GM10248 (cell line): Measurements from ENCODE around the gene RPL10.
"Not testable (repeated sequence)": the region's sequence is repeated elsewhere in the genome, so short reads cannot be mapped to it uniquely, and the experiment has no call there.

Experiments used
- CTCF ChIA-PET: fragments of 300-600 bp; sonication (Branson Sonifier 250); formaldehyde crosslinking; extraction: SDS; loops from one replicate; lab custom pipeline; 2021; ENCODE audit warnings: antibody characterized with exemption; lab: Yijun Ruan, JAX
- POLR2A ChIA-PET: fragments of 350-650 bp; sonication (Branson Sonifier 250); formaldehyde crosslinking; extraction: SDS; loops from one replicate; lab custom pipeline; 2020; ENCODE audit warnings: antibody characterized with exemption; lab: Yijun Ruan, JAX
- DNase-seq: peaks from one replicate; pipeline ENCODE4 v3.0.0; 2012; ENCODE audit errors: extremely low spot score
- CTCF ChIP-seq: IDR thresholded peaks from 2 replicates; pipeline ENCODE4 v1.5.1; 2012; ENCODE audit warnings: mild to moderate bottlenecking, low read depth; ENCODE audit errors: extremely low read depth, missing control alignments, control extremely low read depth

RPL10 gene

GRCh38 chrX:154384284-154384892 is 13.8 kb upstream of the RPL10 start:
- ChIA-PET CTCF (interaction anchor here (1.1 to 3.5 kb wide), 3 partner anchors 11 to 149 kb away, joined by 3 to 24 read pairs (median 4); no protein-coding TSS in a partner anchor), POLR2A (interaction anchor here (1.3 kb wide), 1 partner anchor 14 kb away, joined by 4 read pairs; the partner anchor contains the start of gene RPL10)
- no peak for TF ChIP-seq CTCF
- DNase-seq = no peak

GRCh38 chrX:154388094-154388493 is 10.1 kb upstream of the RPL10 start:
- DNase-seq, CTCF ChIA-PET, POLR2A ChIA-PET: not testable (repeated sequence)

- POLR2A ChIA-PET, CTCF ChIA-PET, DNase-seq: not testable (repeated sequence)
Observed at GRCh38 chrX:154388649-154389048, 9.5 kb upstream of the RPL10 start.

GRCh38 chrX:154389812-154390747 is 8.1 kb upstream of the RPL10 start:
- DNase-seq, CTCF ChIA-PET, POLR2A ChIA-PET: not testable (repeated sequence)

- DNase-seq, POLR2A ChIA-PET, CTCF ChIA-PET: not testable (repeated sequence)
Observed at GRCh38 chrX:154396363-154396762, 1.8 kb upstream of the RPL10 start.

GRCh38 chrX:154396973-154397887 is 947 bp upstream of the RPL10 start:
- ChIA-PET POLR2A (interaction anchor here (1.0 to 1.1 kb wide), 3 partner anchors 14 to 26 kb away, joined by 3 to 4 read pairs (median 4); partner anchors contain the start of gene EMD), CTCF (interaction anchor here (0.6 to 3.0 kb wide), 5 partner anchors 14 to 130 kb away, joined by 3 to 12 read pairs (median 4); partner anchors contain the start of genes FLNA, TAFAZZIN and UBL4A)
- peak; percentile 54 for DNase-seq
- no peak for TF ChIP-seq CTCF

- TF ChIP-seq CTCF = peak; percentile 64
- POLR2A ChIA-PET = interaction anchor here (1.2 to 1.5 kb wide), 2 partner anchors 13 to 91 kb away, joined by 3 to 4 read pairs; partner anchors contain the start of gene SLC10A3
- DNase-seq = peak; percentile 50
- CTCF ChIA-PET = interaction anchor here (0.7 to 3.0 kb wide), 10 partner anchors 12 to 385 kb away, joined by 3 to 12 read pairs (median 4); partner anchors contain the start of genes EMD, FLNA and TAFAZZIN
Observed at GRCh38 chrX:154398668-154399526, 720 bp downstream of the RPL10 start.
